ENCODE measurements around the gene STPG2. TPM values are rescaled to one million over a fixed set of nuclear protein-coding genes. Genes with fewer than 3 reads are reported as not detected.

STPG2 gene
- total and polyA plus RNA-seq, 12 donors: 0.04 to 0.58 (median 0.36) TPM

- ATAC-seq (no peak), DNase-seq (no peak)
- Histone ChIP-seq H3K4me1 (no peaks in the 10 kb centered on the region), H3K9me3 (no peaks in the 10 kb centered on the region), H3K4me3 (no peak overlapping the region), H3K36me3 (no peaks in the 10 kb centered on the region), H3K27ac (no peak overlapping the region), H3K27me3 (no peaks in the 10 kb centered on the region)
- intact Hi-C loops (cut with DNase I): no loop called here
- WGBS, 2 donors: 89 to 93% methylated on average over 1 of the region's 1 CpG
- no peak for TF ChIP-seq CTCF (IDR thresholded peaks at IDR 0.05)
Measured at GRCh38 chr4:97841512-97841911, 301.8 kb downstream of the STPG2 start.

- no peak overlapping the region for H3K4me3 ChIP-seq
- H3K4me1 ChIP-seq: no peaks in the 10 kb centered on the region
- H3K27me3 ChIP-seq: no peaks in the 10 kb centered on the region
- no peak for DNase-seq
- ATAC-seq: no peak
- H3K36me3 ChIP-seq: no peaks in the 10 kb centered on the region
- peaks cover 0 to 16% (median 0%) of the 10 kb centered on the region in 11 donors for H3K9me3 ChIP-seq
- intact Hi-C loops (cut with DNase I): no loop called here
- TF ChIP-seq CTCF (IDR thresholded peaks at IDR 0.05): no peak
- H3K27ac ChIP-seq: no peak overlapping the region
Measured at GRCh38 chr4:97836662-97837061, 306.6 kb downstream of the STPG2 start.

GRCh38 chr4:97828646-97829045, 314.6 kb downstream of the STPG2 start:
- no peaks in the 10 kb centered on the region for H3K4me1 ChIP-seq
- no peaks in the 10 kb centered on the region for H3K27me3 ChIP-seq
- H3K4me3 ChIP-seq: no peak overlapping the region
- H3K27ac ChIP-seq: no peak overlapping the region
- H3K36me3 ChIP-seq: no peaks in the 10 kb centered on the region
- H3K9me3 ChIP-seq: peaks cover 0 to 19% (median 0%) of the 10 kb centered on the region in 11 donors
- intact Hi-C loops (cut with DNase I): no loop called here
- no peak for TF ChIP-seq CTCF (IDR thresholded peaks at IDR 0.05)
- DNase-seq: no peak
- WGBS, 2 donors: 81 to 84% methylated on average over 7 of the region's 7 CpGs
- no peak for ATAC-seq

GRCh38 chr4:97819294-97819693, 324.0 kb downstream of the STPG2 start:
- H3K27me3 ChIP-seq: no peaks in the 10 kb centered on the region
- no peak for DNase-seq
- WGBS, 2 donors: 65 to 72% methylated on average over 1 of the region's 1 CpG
- H3K4me1 ChIP-seq: no peaks in the 10 kb centered on the region
- TF ChIP-seq CTCF (IDR thresholded peaks at IDR 0.05): no peak
- no peaks in the 10 kb centered on the region for H3K36me3 ChIP-seq
- no peak for ATAC-seq
- no peak overlapping the region for H3K4me3 ChIP-seq
- no peak overlapping the region for H3K27ac ChIP-seq
- intact Hi-C loops (cut with DNase I): no loop called here
- peaks cover 0 to 5% (median 0%) of the 10 kb centered on the region in 11 donors for H3K9me3 ChIP-seq

GRCh38 chr4:97812768-97813167, 330.5 kb downstream of the STPG2 start:
- no peak for TF ChIP-seq CTCF (IDR thresholded peaks at IDR 0.05)
- WGBS, 2 donors: 90 to 93% methylated on average over 1 of the region's 1 CpG
- no peaks in the 10 kb centered on the region for H3K27me3 ChIP-seq
- H3K4me3 ChIP-seq: no peak overlapping the region
- no peaks in the 10 kb centered on the region for H3K4me1 ChIP-seq
- DNase-seq: no peak
- intact Hi-C loops (cut with DNase I): no loop called here
- H3K9me3 ChIP-seq: peaks cover 0 to 5% (median 0%) of the 10 kb centered on the region in 11 donors
- H3K36me3 ChIP-seq: no peaks in the 10 kb centered on the region
- ATAC-seq: no peak
- no peak overlapping the region for H3K27ac ChIP-seq

All from heart right ventricle (tissue), 16 donors.